Thyroid gland (tissue), 4 donors: ENCODE data around the gene TMEM43. TPM values are rescaled to one million over a fixed set of nuclear protein-coding genes. Genes with fewer than 3 reads are reported as not detected.

Source experiments
- DNase-seq, 2 donors: peaks; one replicate each; pipeline ENCODE4 v3.0.0-alpha.2; 2019
- H3K27ac ChIP-seq, 3 donors: fragments of 200-600 bp; sonication (generic); 1 replicate in 2 of 3; 2 replicates in 1 of 3; pipeline ENCODE4 v1.5.1; 2016 to 2019; ENCODE audit warnings: mild to moderate bottlenecking in 1 of 3, moderate library complexity in 1 of 3
- H3K27me3 ChIP-seq: fragments of 200-600 bp; sonication (generic); one replicate; pipeline ENCODE4 v1.5.1; 2019
- H3K36me3 ChIP-seq, 2 donors: fragments of 200-600 bp; sonication (generic); one replicate each; pipeline ENCODE4 v1.5.1; 2016 to 2019
- H3K4me1 ChIP-seq, 2 donors: fragments of 200-600 bp; sonication (generic); one replicate each; pipeline ENCODE4 v1.5.1; 2017 to 2019
- H3K4me3 ChIP-seq, 3 donors: fragments of 200-600 bp; sonication (generic); replicated peaks in 1 of 3; 1 replicate in 2 of 3; 2 replicates in 1 of 3; pipeline ENCODE4 v1.5.1; 2016; ENCODE audit warnings: mild to moderate bottlenecking in 1 of 3
- H3K9me3 ChIP-seq: fragments of 200-600 bp; sonication (generic); one replicate; pipeline ENCODE4 v1.5.1; 2017
- CTCF ChIP-seq, 6 experiments: fragments of 200-600 bp in 3 of 6; fragments of 450-650 bp in 3 of 6; sonication (generic) in 3 of 6; IDR thresholded peaks; one replicate each; pipeline ENCODE4 v1.5.1; 2016 to 2019; ENCODE audit warnings: antibody characterized with exemption in 6 of 6, mild to moderate bottlenecking in 2 of 6, inconsistent platforms in 1 of 6, moderate library complexity in 1 of 6
- POLR2A ChIP-seq, 2 donors: fragments of 450-650 bp; IDR thresholded peaks; one replicate each; pipeline ENCODE4 v1.6.1; 2017; ENCODE audit warnings: antibody characterized with exemption in 2 of 2, mild to moderate bottlenecking in 2 of 2, moderate library complexity in 1 of 2
- WGBS, 2 donors: methylation state at CpG; one replicate each; pipeline ENCODE4 v1.1.5; 2017; 5-methylcytosine and 5-hydroxymethylcytosine counted together
- intact Hi-C: fragments of 100-400 bp; cut with DNase I; formaldehyde crosslinking; loops from one replicate; pipeline ENCODE4 v1.15.1; 2023
- total RNA-seq, 4 donors: library from RNA; depleted of rRNA; stranded (reverse); fragments of >200 nt; gene quantifications; one replicate each; pipeline ENCODE4 v1.2.3, GENCODE V29; 2016

The TMEM43 gene
- total RNA-seq, 4 donors from 2014 or later, result 69.6 to 109 (median 90.3) TPM

GRCh38 chr3:14170531-14171159 is 45.8 kb downstream of the TMEM43 start:
- WGBS, 2 donors, result 81 to 86% methylated on average over 2 of the region's 2 CpGs

GRCh38 chr3:14172496-14172895 is 47.6 kb downstream of the TMEM43 start:
- Histone ChIP-seq H3K4me3 (no peak overlapping the region), H3K4me1 (peaks cover 12 to 28% of the 10 kb centered on the region in 2 donors), H3K27me3 (no peaks in the 10 kb centered on the region), H3K36me3 (peaks cover 43 to 51% of the 10 kb centered on the region in 2 donors), H3K9me3 (no peaks in the 10 kb centered on the region), H3K27ac (no peak overlapping the region)
- no peak for DNase-seq
- no peak for TF ChIP-seq CTCF (IDR thresholded peaks at IDR 0.05)
- no peak for TF ChIP-seq POLR2A (IDR thresholded peaks at IDR 0.05)
- 94 to 96% methylated on average over 5 of the region's 5 CpGs for WGBS, 2 donors
- intact Hi-C loops, result loop anchor here (10.0 kb wide), 1 partner anchor 48 kb away; the partner anchor contains the start of genes CHCHD4 and TMEM43

More at GRCh38 chr3:14170531-14171159, 45.8 kb downstream of the TMEM43 start:
- no peaks in the 10 kb centered on the region for H3K9me3 ChIP-seq
- intact Hi-C loops, result loop anchor here (10.0 kb wide), 1 partner anchor 46 kb away; the partner anchor contains the start of genes CHCHD4 and TMEM43
- H3K27me3 ChIP-seq, result no peaks in the 10 kb centered on the region
- DNase-seq, result no peak
- no peak overlapping the region for H3K27ac ChIP-seq
- TF ChIP-seq POLR2A (IDR thresholded peaks at IDR 0.05), result no peak
- TF ChIP-seq CTCF (IDR thresholded peaks at IDR 0.05), result no peak
- peaks cover 8 to 12% of the 10 kb centered on the region in 2 donors for H3K4me1 ChIP-seq
- no peak overlapping the region for H3K4me3 ChIP-seq
- peaks cover 61 to 62% of the 10 kb centered on the region in 2 donors for H3K36me3 ChIP-seq

- intact Hi-C loops, result loop anchor here (10.0 kb wide), 1 partner anchor 50 kb away; the partner anchor contains the start of genes CHCHD4 and TMEM43
- Histone ChIP-seq H3K4me1 (peaks cover 21 to 34% of the 10 kb centered on the region in 2 donors), H3K36me3 (peaks cover 29 to 31% of the 10 kb centered on the region in 2 donors), H3K27ac (no peak overlapping the region), H3K9me3 (no peaks in the 10 kb centered on the region), H3K4me3 (no peak overlapping the region), H3K27me3 (no peaks in the 10 kb centered on the region)
- WGBS, 2 donors, result 81% methylated on average over 2 of the region's 2 CpGs
- no peak for TF ChIP-seq CTCF (IDR thresholded peaks at IDR 0.05)
- no peak for TF ChIP-seq POLR2A (IDR thresholded peaks at IDR 0.05)
- DNase-seq, result no peak
Observed at GRCh38 chr3:14174483-14174882, 49.6 kb downstream of the TMEM43 start.

- Histone ChIP-seq H3K27me3 (no peaks in the 10 kb centered on the region), H3K9me3 (no peaks in the 10 kb centered on the region), H3K4me3 (no peak overlapping the region), H3K27ac (no peak overlapping the region), H3K36me3 (peaks cover 18 to 21% of the 10 kb centered on the region in 2 donors), H3K4me1 (peaks cover 27 to 38% of the 10 kb centered on the region in 2 donors)
- 73 to 78% methylated on average over 3 of the region's 3 CpGs for WGBS, 2 donors
- no peak for DNase-seq
- intact Hi-C loops, result loop anchor here (10.0 kb wide), 1 partner anchor 51 kb away; the partner anchor contains the start of genes CHCHD4 and TMEM43
- TF ChIP-seq CTCF (IDR thresholded peaks at IDR 0.05), result no peak
- no peak for TF ChIP-seq POLR2A (IDR thresholded peaks at IDR 0.05)
Observed at GRCh38 chr3:14175383-14176037, 50.7 kb downstream of the TMEM43 start.
